ENCODE results near the gene TUBB1. TPM values are rescaled to one million over a fixed set of nuclear protein-coding genes. Genes with fewer than 3 reads are reported as not detected.
A peak's percentile ranks its signal among the peaks of the same experiment; 100 is the strongest.

TUBB1 gene
- total and polyA plus RNA-seq, 12 donors: 0.07 to 0.38 (median 0.18) TPM; not detected in 2

DNA sequence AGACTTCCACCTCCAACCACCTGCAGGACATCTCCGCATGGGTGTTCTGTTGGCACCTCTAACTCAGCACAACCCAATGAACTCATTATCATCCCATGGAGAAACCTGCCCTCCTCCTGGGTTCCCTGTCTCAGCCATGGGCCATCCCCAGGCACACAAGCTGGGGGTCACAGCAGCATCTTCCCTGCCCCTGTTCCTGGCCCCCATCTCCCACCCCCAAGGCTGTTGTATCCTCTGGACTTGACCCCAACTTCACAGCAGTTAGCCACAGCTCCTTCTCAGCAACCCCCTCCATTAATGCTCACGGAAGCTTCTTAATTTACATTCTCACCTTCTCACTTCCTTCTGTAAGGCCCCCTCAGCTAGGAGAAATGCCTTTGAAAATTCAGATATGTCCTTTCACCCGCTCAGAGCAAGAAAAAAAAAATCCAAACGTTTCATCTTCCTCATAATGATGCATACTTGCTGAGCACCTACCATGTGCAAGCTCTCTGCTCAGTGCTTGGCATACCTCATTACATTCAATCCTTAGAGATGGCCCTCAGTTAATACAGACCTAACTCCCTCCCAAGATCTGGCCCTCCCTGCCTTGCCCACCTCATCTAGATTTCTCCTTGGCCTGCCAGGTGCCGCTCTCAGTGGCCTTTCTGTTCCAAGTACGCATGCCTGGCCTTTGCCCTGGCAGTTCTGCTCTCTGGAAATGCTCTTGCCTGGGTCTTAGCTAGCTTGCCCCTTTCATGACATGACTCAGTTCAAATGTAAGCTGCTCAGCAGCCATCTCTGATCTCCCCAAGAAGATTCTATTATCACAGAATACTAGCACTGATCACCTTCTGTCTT lies 40.7 kb upstream of the TUBB1 start:
- TF ChIP-seq, protein P1, sequence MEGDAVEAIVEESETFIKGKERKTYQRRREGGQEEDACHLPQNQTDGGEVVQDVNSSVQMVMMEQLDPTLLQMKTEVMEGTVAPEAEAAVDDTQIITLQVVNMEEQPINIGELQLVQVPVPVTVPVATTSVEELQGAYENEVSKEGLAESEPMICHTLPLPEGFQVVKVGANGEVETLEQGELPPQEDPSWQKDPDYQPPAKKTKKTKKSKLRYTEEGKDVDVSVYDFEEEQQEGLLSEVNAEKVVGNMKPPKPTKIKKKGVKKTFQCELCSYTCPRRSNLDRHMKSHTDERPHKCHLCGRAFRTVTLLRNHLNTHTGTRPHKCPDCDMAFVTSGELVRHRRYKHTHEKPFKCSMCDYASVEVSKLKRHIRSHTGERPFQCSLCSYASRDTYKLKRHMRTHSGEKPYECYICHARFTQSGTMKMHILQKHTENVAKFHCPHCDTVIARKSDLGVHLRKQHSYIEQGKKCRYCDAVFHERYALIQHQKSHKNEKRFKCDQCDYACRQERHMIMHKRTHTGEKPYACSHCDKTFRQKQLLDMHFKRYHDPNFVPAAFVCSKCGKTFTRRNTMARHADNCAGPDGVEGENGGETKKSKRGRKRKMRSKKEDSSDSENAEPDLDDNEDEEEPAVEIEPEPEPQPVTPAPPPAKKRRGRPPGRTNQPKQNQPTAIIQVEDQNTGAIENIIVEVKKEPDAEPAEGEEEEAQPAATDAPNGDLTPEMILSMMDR (IDR thresholded peaks at IDR 0.05): no peak
- Histone ChIP-seq H3K27ac (no peak overlapping the region), H3K27me3 (no peaks in the 10 kb centered on the region), H3K9me3 (peaks cover 0 to 27% (median 13%) of the 10 kb centered on the region in 11 donors), H3K4me3 (no peak overlapping the region), H3K4me1 (peaks cover 0 to 28% (median 17%) of the 10 kb centered on the region in 9 donors), H3K36me3 (no peaks in the 10 kb centered on the region)
- ATAC-seq: no peak
- DNase-seq: no peak
- WGBS, 2 donors: 71 to 73% methylated on average over 6 of the region's 6 CpGs
- intact Hi-C loops (cut with DNase I): no loop called here

DNA sequence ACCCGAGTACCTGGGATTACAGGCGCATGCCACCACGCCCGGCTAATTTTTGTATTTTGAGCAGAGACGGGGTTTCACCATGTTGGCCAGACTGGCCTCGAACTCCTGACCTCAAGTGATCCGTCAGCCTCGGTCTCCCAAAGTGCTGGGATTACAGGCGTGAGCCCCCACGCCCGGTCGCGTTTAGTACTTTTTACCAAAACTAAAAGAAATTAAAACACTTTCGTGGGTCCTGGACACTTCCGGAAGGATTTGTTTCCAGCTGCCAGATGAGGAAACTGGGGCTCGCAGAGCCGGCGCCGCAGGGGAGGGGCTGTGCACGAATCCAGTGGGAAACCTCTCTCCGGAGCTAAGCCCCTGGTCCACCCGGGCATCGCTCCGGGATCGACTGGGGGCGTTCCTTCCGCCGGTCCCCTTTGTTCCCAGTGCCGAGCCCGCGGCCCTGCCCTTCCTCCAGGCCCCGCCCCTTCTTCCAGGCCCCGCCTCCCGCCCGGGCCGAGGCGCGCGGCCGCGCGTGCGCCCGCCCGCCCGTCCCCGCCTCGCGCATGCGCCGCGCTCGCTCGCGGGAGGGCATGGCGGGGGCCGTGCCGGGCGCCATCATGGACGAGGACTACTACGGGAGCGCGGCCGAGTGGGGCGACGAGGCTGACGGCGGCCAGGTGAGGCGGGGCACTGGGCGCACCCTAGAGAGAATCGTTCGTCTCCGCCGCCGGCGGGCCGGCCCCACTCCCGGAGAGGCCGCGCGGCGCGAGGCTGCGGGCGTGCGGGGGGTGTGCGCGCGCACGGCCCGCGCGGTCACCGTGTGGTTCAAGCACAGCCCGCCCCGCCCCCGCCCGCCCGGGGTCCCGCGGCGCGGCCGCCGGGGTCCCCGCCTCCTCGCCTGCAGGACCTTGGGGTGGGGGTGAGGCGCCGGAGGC lies 38.3 kb upstream of the TUBB1 start, which contains the start of gene NELFCD:
Gene NELFCD (plus strand): TSS at position 546 of the 917 bp plus-strand sequence. CDS start 54 bp downstream, at position 600.
- H3K27me3 ChIP-seq: no peaks in the 10 kb centered on the region
- peak; percentile 86 to 92 for DNase-seq
- peaks cover 0 to 45% (median 35%) of the 10 kb centered on the region in 9 donors for H3K4me1 ChIP-seq
- TF ChIP-seq, protein P1 (IDR thresholded peaks at IDR 0.05): no peak
- H3K9me3 ChIP-seq: peaks cover 0 to 8% (median 4%) of the 10 kb centered on the region in 11 donors
- peaks cover 0 to 3% (median 0%) of the 10 kb centered on the region in 9 donors for H3K36me3 ChIP-seq
- H3K27ac ChIP-seq: peak within 1 kb of the TSS; percentile 63 to 91 (median 87)
- WGBS, 2 donors: 8 to 13% methylated on average over 79 to 103 of the region's 109 CpGs
- peak; percentile 92 to 97 (median 94) for ATAC-seq
- H3K4me3 ChIP-seq: peak within 1 kb of the TSS; percentile 47 to 82 (median 68)
- intact Hi-C loops (cut with DNase I): loop anchor here in 8 of 10 donors (1.0 to 10.0 kb wide), 10 partner anchors 50 to 1266 kb away; partner anchors contain the start of genes ATP5F1E (in 2 of the 8) and PMEPA1 (in 1 of the 8)

DNA sequence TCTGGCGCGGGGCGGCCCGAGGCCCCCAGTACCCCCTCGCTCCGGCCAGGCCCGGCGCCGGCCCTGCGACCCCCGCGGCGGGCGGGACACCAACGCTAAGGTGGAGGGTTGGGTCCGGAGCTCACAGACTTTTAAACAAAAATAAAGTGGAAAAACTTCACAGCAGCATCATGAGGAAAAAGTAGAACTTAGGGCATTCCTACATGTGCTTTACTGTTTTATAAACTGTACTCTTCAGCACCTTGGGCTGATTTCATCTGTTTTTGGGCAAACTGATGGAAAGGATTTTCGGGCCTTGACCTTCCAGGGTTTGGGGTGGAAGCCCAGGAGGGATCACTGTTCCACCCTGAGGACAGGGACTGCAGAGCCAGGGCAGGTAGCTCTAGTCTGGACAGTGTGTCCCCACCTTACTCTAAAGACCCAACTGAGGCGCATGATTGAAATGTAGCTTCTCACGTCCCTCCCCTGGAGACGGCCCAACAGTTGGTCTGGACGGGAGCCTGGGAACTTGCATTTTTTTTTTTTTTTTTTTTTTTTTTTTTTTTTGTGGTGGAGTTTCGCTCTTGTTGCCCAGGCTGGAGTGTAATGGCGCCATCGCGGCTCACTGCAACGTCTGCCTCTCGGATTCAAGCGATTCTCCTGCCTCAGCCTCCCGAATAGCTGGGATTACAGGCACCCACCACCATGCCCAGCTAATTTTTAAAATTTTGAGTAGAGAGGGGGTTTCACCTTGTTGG lies 37.4 kb upstream of the TUBB1 start:
- intact Hi-C loops (cut with DNase I): loop anchor here in 8 of 10 donors (1.0 to 10.0 kb wide), 11 partner anchors 50 to 1267 kb away; partner anchors contain the start of genes ATP5F1E (in 3 of the 8) and PMEPA1 (in 1 of the 8)
- H3K27ac ChIP-seq: peak overlapping the region; percentile 63 to 91 (median 87)
- ATAC-seq: peak in 2 of 8 donors; percentile 15 to 27
- H3K4me1 ChIP-seq: peaks cover 0 to 45% (median 35%) of the 10 kb centered on the region in 9 donors
- TF ChIP-seq, protein P1 (IDR thresholded peaks at IDR 0.05): no peak
- 20% methylated on average over 29 of the region's 29 CpGs for WGBS, 2 donors
- H3K27me3 ChIP-seq: no peaks in the 10 kb centered on the region
- peak overlapping the region; percentile 47 to 82 (median 68) for H3K4me3 ChIP-seq
- H3K36me3 ChIP-seq: peaks cover 0 to 12% (median 7%) of the 10 kb centered on the region in 9 donors
- no peaks in the 10 kb centered on the region for H3K9me3 ChIP-seq
- DNase-seq: no peak

Data from heart right ventricle (tissue), 16 donors.